WERI-Rb-1 (cell line): ENCODE data around the gene PLOD3.

ENCODE experiments used
- DNase-seq: peaks from one replicate; pipeline ENCODE4 v3.0.0-alpha.2; 2020
- H3K27ac ChIP-seq: fragments of 250-450 bp; sonication (Bioruptor Pico); 2 replicates; pipeline ENCODE4 v1.5.1; 2020; ENCODE audit warnings: mild to moderate bottlenecking, moderate library complexity
- H3K27me3 ChIP-seq: fragments of 250-450 bp; sonication (Bioruptor Pico); 2 replicates; pipeline ENCODE4 v1.5.1; 2021; ENCODE audit warnings: mild to moderate bottlenecking, low read depth, moderate library complexity; ENCODE audit not compliant: insufficient read depth, severe bottlenecking
- H3K36me3 ChIP-seq: fragments of 250-450 bp; sonication (Bioruptor Pico); 2 replicates; pipeline ENCODE4 v1.5.1; 2020; ENCODE audit warnings: mild to moderate bottlenecking, moderate library complexity
- H3K4me3 ChIP-seq: 2 replicates; pipeline ENCODE4 v1.5.1; 2011; ENCODE audit warnings: low read depth, mild to moderate bottlenecking, control low read depth, low read length
- H3K9me3 ChIP-seq: fragments of 250-450 bp; sonication (Bioruptor Pico); 2 replicates; pipeline ENCODE4 v1.5.1; 2021; ENCODE audit warnings: mild to moderate bottlenecking, moderate library complexity; ENCODE audit not compliant: severe bottlenecking
- CTCF ChIP-seq: IDR thresholded peaks from 2 replicates; pipeline ENCODE4 v1.5.1; 2011; ENCODE audit warnings: low read depth, mild to moderate bottlenecking, control low read depth, inconsistent platforms, low read length

PLOD3 gene

GRCh38 chr7:101197991-101198390, 19.4 kb downstream of the PLOD3 start:
- DNase-seq, result no peak
- Histone ChIP-seq H3K27ac (no peak overlapping the region), H3K27me3 (peaks cover 15% of the 10 kb centered on the region), H3K36me3 (no peaks in the 10 kb centered on the region), H3K4me3 (no peak overlapping the region), H3K9me3 (no peaks in the 10 kb centered on the region)
- TF ChIP-seq CTCF, result no peak

GRCh38 chr7:101195884-101196283, 21.5 kb downstream of the PLOD3 start:
- no peak for TF ChIP-seq CTCF
- Histone ChIP-seq H3K27me3 (peaks cover 24% of the 10 kb centered on the region), H3K27ac (no peak overlapping the region), H3K36me3 (no peaks in the 10 kb centered on the region), H3K4me3 (no peak overlapping the region), H3K9me3 (no peaks in the 10 kb centered on the region)
- no peak for DNase-seq

GRCh38 chr7:101189109-101189508, 28.3 kb downstream of the PLOD3 start:
- Histone ChIP-seq H3K36me3 (no peaks in the 10 kb centered on the region), H3K27ac (no peak overlapping the region), H3K4me3 (no peak overlapping the region), H3K9me3 (no peaks in the 10 kb centered on the region), H3K27me3 (peaks cover 81% of the 10 kb centered on the region)
- no peak for TF ChIP-seq CTCF
- no peak for DNase-seq

- DNase-seq, result no peak
- Histone ChIP-seq H3K36me3 (no peaks in the 10 kb centered on the region), H3K27me3 (peaks cover 81% of the 10 kb centered on the region), H3K27ac (no peak overlapping the region), H3K9me3 (no peaks in the 10 kb centered on the region), H3K4me3 (no peak overlapping the region)
- TF ChIP-seq CTCF, result no peak
Observed at GRCh38 chr7:101186844-101187428, 30.4 kb downstream of the PLOD3 start.

- Histone ChIP-seq H3K27ac (no peak overlapping the region), H3K9me3 (no peaks in the 10 kb centered on the region), H3K27me3 (peaks cover 84% of the 10 kb centered on the region), H3K36me3 (no peaks in the 10 kb centered on the region), H3K4me3 (no peak overlapping the region)
- no peak for TF ChIP-seq CTCF
- DNase-seq, result no peak
Observed at GRCh38 chr7:101186194-101186593, 31.2 kb downstream of the PLOD3 start.

- DNase-seq, result no peak
- peaks cover 85% of the 10 kb centered on the region for H3K27me3 ChIP-seq
- no peak for TF ChIP-seq CTCF
Observed at GRCh38 chr7:101185258-101185839, 32.0 kb downstream of the PLOD3 start.

More at GRCh38 chr7:101185258-101185839, 32.0 kb downstream of the PLOD3 start:
- Histone ChIP-seq H3K9me3 (no peaks in the 10 kb centered on the region), H3K36me3 (no peaks in the 10 kb centered on the region), H3K4me3 (no peak overlapping the region), H3K27ac (no peak overlapping the region)
